ENCODE data around the gene CFAP91.

GRCh38 chr3:119700920-119701734, 1.7 kb upstream of the CFAP91 start:
- TF ChIP-seq GATA2 (IDR thresholded peaks at IDR 0.05; ENCODE audit: low read depth, low read length) (no peak), GATA3 (IDR thresholded peaks at IDR 0.05; ENCODE audit: low read depth, low read length) (no peak)
